HepG2 (cell line): ENCODE data around the gene UCN2. TPM values are rescaled to one million over a fixed set of nuclear protein-coding genes. Genes with fewer than 3 reads are reported as not detected.

ENCODE experiments used
- CTCF ChIP-seq: sonication (generic); formaldehyde crosslinking; IDR thresholded peaks from 2 replicates; pipeline ENCODE4 v1.5.0; 2020; ENCODE audit warnings: mild to moderate bottlenecking, missing genetic modification reagents, moderate library complexity
- IRF9 ChIP-seq: sonication (generic); formaldehyde crosslinking; IDR thresholded peaks from 2 replicates; pipeline ENCODE4 v1.8.0; 2022; ENCODE audit warnings: missing genetic modification reagents, mild to moderate bottlenecking, borderline replicate concordance
- MAZ ChIP-seq, 2 experiments: sonication (generic) in 1 of 2; formaldehyde crosslinking in 1 of 2; IDR thresholded peaks; 2 replicates each; pipeline versions ENCODE4 v1.5.0 to v1.6.1; 2012 to 2020; ENCODE audit warnings: low read depth in 2 of 2, mild to moderate bottlenecking in 2 of 2, borderline replicate concordance in 1 of 2, improper control_type of control experiment in 1 of 2, low read length in 1 of 2, missing genetic modification reagents in 1 of 2, moderate library complexity in 1 of 2
- NFKB2 ChIP-seq: sonication (generic); formaldehyde crosslinking; IDR thresholded peaks from 2 replicates; pipeline ENCODE4 v1.4.0; 2020; ENCODE audit warnings: missing genetic modification reagents, borderline replicate concordance
- RARG ChIP-seq: sonication (generic); formaldehyde crosslinking; IDR thresholded peaks from 2 replicates; pipeline ENCODE4 v1.4.0; 2020; ENCODE audit warnings: low read depth, mild to moderate bottlenecking, missing genetic modification reagents
- SMARCC2 ChIP-seq: fragments of 450-650 bp; IDR thresholded peaks from 2 replicates; pipeline ENCODE4 v1.6.1; 2017; ENCODE audit warnings: antibody characterized with exemption, mild to moderate bottlenecking
- ZNF232 ChIP-seq: sonication (generic); formaldehyde crosslinking; IDR thresholded peaks from 2 replicates; pipeline ENCODE4 v1.4.0; 2020; ENCODE audit warnings: missing genetic modification reagents, borderline replicate concordance
- ZNF644 ChIP-seq: IDR thresholded peaks from 2 replicates; pipeline ENCODE4 v1.6.1; 2016; ENCODE audit warnings: low read depth
- ZNF646 ChIP-seq: sonication (generic); formaldehyde crosslinking; IDR thresholded peaks from 2 replicates; pipeline ENCODE4 v1.9.0; 2021; ENCODE audit warnings: mild to moderate bottlenecking, missing genetic modification reagents
- ZNF670 ChIP-seq: sonication (generic); formaldehyde crosslinking; IDR thresholded peaks from 2 replicates; pipeline ENCODE4 v1.8.0; 2022; ENCODE audit warnings: mild to moderate bottlenecking, missing genetic modification reagents, borderline replicate concordance
- polyA plus RNA-seq, 8 experiments: library from polyadenylated mRNA; depleted of rRNA in 3 of 8; stranded (reverse) in 7 of 8; unstranded in 1 of 8; fragments of >200 nt; fragmentation: Illumina TruSeq in 4 of 8; extraction: Trizol in 4 of 8; gene quantifications; 2 replicates each; pipeline versions ENCODE4 v1.2.1 to v1.2.3, GENCODE V29; 2011 to 2016; ENCODE audit warnings: low read depth in 4 of 8, missing spikeins in 1 of 8, mixed read lengths in 1 of 8; ENCODE audit not compliant: insufficient read depth in 1 of 8
- total RNA-seq, 5 experiments: library from RNA; depleted of rRNA; stranded (reverse); fragments of >200 nt; fragmentation: Illumina TruSeq; extraction: Trizol; gene quantifications; 2 replicates each; pipeline ENCODE4 v1.2.3, GENCODE V29; 2016; ENCODE audit warnings: low read depth in 1 of 5

Gene UCN2
- total and polyA plus RNA-seq, 2 of the 13 experiments (the other 11 are each of a cell fraction or from before 2014, with no cell fraction given), result 0.07 to 1.5 TPM

GRCh38 chr3:48573973-48574585 is 10.5 kb upstream of the UCN2 start (continued):
- TF ChIP-seq ZNF646 (CRISPR knock-in tag) (peak; percentile 53; the same call in 1 of the 2 replicates), CTCF (CRISPR knock-in tag) (peak; percentile 37), RARG (CRISPR knock-in tag) (no peak), IRF9 (CRISPR knock-in tag) (no peak), SMARCC2 (no peak), MAZ (IDR thresholded peaks at IDR 0.05; ENCODE audit: borderline replicate concordance, low read depth, low read length) (no peak), MAZ (CRISPR knock-in tag; IDR thresholded peaks at IDR 0.05; ENCODE audit: low read depth) (no peak), ZNF670 (CRISPR knock-in tag) (no peak), NFKB2 (CRISPR knock-in tag) (0 out of 2 replicates have a peak, but pooled peaks have one; percentile 20), ZNF232 (CRISPR knock-in tag) (no peak), ZNF644 (CRISPR knock-in tag) (no peak)
- TF ChIP-seq, all 625 proteins: peak for 7
